ENCODE data around the gene NDUFB1.

GRCh38 chr14:92160619-92161018 is 39.1 kb upstream of the NDUFB1 start:
- TF ChIP-seq POLR2AphosphoS5 (IDR thresholded peaks at IDR 0.05; ENCODE audit: low read depth) (no peak), CTCF (IDR thresholded peaks at IDR 0.05; ENCODE audit: insufficient read depth, low read length) (no peak), SPI1 (IDR thresholded peaks at IDR 0.05; ENCODE audit: borderline replicate concordance, low read depth) (no peak), REST (IDR thresholded peaks at IDR 0.05; ENCODE audit: insufficient replicate concordance, low read depth) (no peak)

Measured in HL-60 (cell line).